ENCODE results near the gene DPP8.
"Not testable (repeated sequence)": the region's sequence is repeated elsewhere in the genome, so short reads cannot be mapped to it uniquely, and the experiment has no call there.

Gene DPP8

GRCh38 chr15:65400760-65401610, 116.5 kb downstream of the DPP8 start:
- DNase-seq: peak; percentile 62

- no peak for DNase-seq
Observed at GRCh38 chr15:65399997-65400396, 117.5 kb downstream of the DPP8 start.

- no peak for DNase-seq
Observed at GRCh38 chr15:65399001-65399706, 118.3 kb downstream of the DPP8 start.

DNA sequence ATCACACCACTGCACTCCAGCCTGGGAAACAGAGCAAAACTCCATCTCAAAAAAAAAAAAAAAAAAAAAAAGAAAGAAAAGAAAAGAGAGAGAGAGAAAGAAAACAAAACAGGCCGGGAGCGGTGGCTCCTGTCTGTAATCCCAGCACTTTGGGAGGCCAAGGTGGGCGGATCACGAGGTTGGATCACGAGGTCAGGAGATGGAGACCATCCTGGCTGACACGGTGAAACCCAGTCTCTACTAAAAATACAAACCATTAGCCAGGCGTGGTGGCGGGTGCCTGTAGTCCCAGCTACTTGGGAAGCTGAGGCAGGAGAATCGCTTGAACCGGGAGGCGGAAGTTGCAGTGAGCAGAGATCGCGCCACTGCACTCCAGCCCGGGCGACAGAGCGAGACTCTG, 119.0 kb downstream of the DPP8 start:
- not testable (repeated sequence) for DNase-seq

GRCh38 chr15:65396965-65397317, 120.5 kb downstream of the DPP8 start:
- DNase-seq: no peak

- DNase-seq: no peak
Observed at GRCh38 chr15:65396283-65396964, 121.1 kb downstream of the DPP8 start.

DNA sequence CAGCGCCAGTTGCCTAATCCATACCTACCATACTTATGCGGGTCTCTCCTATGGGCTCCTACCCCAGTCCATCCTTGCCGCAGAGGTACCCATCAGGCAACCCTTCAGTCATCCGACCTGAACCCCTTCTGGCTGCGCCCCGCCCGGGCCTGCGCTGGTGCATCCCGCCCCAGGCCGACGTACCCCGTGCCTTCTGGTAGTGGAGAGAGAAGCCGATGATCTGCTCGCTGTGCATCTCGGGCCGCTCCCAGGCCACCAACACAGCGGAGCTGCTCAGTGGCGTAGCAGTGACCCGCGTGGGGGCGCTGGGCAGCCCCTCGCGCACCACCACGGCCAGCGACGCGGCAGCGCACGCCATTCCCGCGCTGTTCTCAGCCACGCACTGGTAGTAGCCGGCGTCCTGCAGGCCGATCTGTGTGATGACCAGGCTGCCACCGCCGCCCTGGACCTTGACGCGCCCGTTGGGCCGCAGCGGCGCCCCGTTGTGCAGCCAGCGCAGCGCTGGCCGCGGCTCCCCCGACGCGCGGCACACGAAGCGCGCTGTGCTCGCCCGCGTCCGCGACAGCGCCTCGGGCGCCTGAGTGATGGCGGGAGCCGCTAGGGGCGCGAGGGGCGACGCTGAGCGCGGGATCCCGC, 121.8 kb downstream of the DPP8 start:
- no peak for DNase-seq

DNA sequence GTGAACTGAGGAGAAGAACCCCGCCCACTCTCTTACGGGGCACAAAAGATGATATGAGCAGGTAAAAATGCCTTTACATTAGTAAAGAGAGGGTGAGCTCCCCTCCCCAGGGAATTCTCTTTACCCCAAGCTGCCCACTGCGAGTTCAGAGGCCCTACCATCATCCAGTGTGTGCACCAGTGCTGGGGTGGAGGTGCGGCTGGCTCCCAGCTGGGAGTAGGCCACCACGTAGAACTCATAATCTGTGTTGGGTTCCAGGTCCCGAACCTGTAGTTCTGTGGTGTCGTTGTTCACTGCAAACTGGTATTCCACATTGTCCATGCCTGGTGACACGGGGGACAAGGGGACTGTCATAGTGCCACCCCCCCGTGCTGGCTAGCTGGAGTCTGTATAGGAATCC, 122.6 kb downstream of the DPP8 start:
- DNase-seq: no peak

- no peak for DNase-seq
Observed at GRCh38 chr15:65394280-65394789, 123.2 kb downstream of the DPP8 start.

DNA sequence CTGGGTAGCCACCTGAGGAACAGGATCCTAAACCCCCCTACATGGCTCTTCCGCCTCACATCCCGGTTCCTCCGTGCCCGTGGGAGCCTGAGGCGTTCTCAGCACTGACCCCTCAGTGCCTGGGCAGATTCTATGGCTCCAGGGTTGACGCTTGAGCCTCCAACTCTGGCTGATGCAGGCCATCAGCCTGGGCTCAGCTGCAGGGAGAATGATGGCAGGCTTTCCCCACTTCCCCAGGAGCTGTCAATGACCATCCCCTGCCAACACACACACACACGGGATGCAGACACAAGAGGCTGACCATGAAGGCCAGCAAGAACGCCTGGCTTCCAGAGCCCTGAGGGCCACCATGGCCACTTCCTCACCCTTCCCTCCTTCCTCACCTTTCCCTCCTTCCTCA, 123.9 kb downstream of the DPP8 start:
- DNase-seq: no peak

DNA sequence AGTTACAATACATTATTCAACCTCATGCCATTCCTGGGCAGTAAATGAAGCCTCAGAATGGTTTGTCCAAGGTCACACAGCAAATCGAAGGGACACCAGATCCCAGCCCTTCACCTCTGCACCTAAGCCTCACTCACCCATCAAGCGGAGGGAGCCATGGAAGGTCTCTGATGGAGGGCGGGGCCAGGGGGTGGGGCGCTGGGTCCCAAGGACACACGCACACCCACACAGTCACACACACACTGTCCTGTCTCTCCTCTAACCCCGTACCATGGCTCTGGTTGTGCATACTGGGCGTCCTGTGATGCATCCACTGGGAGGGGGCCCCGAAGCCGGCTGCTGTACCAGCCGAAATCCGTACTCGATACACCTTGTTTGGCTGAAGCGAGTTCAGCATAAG, 124.4 kb downstream of the DPP8 start:
- DNase-seq: no peak
